SK-N-SH (cell line): ENCODE results near the gene RFNG. TPM values are rescaled to one million over a fixed set of nuclear protein-coding genes. Genes with fewer than 3 reads are reported as not detected.
A peak's percentile ranks its signal among the peaks of the same experiment; 100 is the strongest.

Source experiments
- CTCF ChIA-PET: fragments of 300-600, 350-600 bp; formaldehyde crosslinking; extraction: SDS; loops from one replicate; lab custom pipeline; 2021; lab: Yijun Ruan, JAX
- POLR2A ChIA-PET: fragments of 350-600 bp; sonication (Branson Sonifier 250); formaldehyde crosslinking; extraction: SDS; loops from one replicate; lab custom pipeline; 2020; ENCODE audit warnings: antibody characterized with exemption, inconsistent platforms; lab: Yijun Ruan, JAX
- DNase-seq: peaks from one replicate; pipeline ENCODE4 v3.0.0; 2012
- H2AFZ ChIP-seq: fragments of 200-600 bp; sonication (generic); 2 replicates; pipeline ENCODE4 v1.8.1; 2016; ENCODE audit warnings: antibody characterized with exemption, mild to moderate bottlenecking, low read depth
- H3F3A ChIP-seq: fragments of 200-600 bp; sonication (generic); replicated peaks from 2 replicates; pipeline ENCODE3; 2016; ENCODE audit warnings: antibody characterized with exemption, mild to moderate bottlenecking; ENCODE audit not compliant: insufficient read depth
- H3K27ac ChIP-seq, 2 experiments: fragments of 200-500 bp in 1 of 2; fragments of 200-600 bp in 1 of 2; sonication (Bioruptor generic) in 1 of 2; sonication (generic), shearing (Covaris generic) in 1 of 2; 2 replicates each; pipeline versions ENCODE4 v1.5.1 to v1.6.1; 2014 to 2016; ENCODE audit warnings: low read depth in 2 of 2, inconsistent platforms in 1 of 2, low read length in 1 of 2, mild to moderate bottlenecking in 1 of 2, mixed read lengths in 1 of 2
- H3K27me3 ChIP-seq: fragments of 200-600 bp; sonication (generic), shearing (Covaris generic); 2 replicates; pipeline ENCODE4 v1.6.1; 2016; ENCODE audit warnings: mixed run types; ENCODE audit not compliant: insufficient read depth
- H3K36me3 ChIP-seq, 2 experiments: fragments of 200-500 bp in 1 of 2; fragments of 200-600 bp in 1 of 2; sonication (Bioruptor generic) in 1 of 2; sonication (generic) in 1 of 2; replicated peaks in 1 of 2; 2 replicates each; pipeline versions ENCODE3 to v1.5.1; 2014 to 2016; ENCODE audit warnings: low read length in 1 of 2, mild to moderate bottlenecking in 1 of 2; ENCODE audit not compliant: insufficient read depth in 2 of 2, control insufficient read depth in 1 of 2
- H3K4me1 ChIP-seq, 2 experiments: fragments of 200-500 bp in 1 of 2; fragments of 200-600 bp in 1 of 2; sonication (Bioruptor generic) in 1 of 2; sonication (generic), shearing (Covaris generic) in 1 of 2; 2 replicates each; pipeline versions ENCODE4 v1.5.1 to v1.6.1; 2014 to 2016; ENCODE audit warnings: low read depth in 1 of 2, low read length in 1 of 2, mixed run types in 1 of 2; ENCODE audit not compliant: insufficient read depth in 2 of 2, control insufficient read depth in 1 of 2
- H3K4me2 ChIP-seq: fragments of 200-600 bp; sonication (generic), shearing (Covaris generic); 2 replicates; pipeline ENCODE4 v1.6.1; 2017; ENCODE audit warnings: mixed run types
- H3K4me3 ChIP-seq, 2 experiments: fragments of 200-500 bp in 1 of 2; fragments of 200-600 bp in 1 of 2; sonication (Bioruptor generic) in 1 of 2; sonication (generic), shearing (Covaris generic) in 1 of 2; 2 replicates each; pipeline versions ENCODE4 v1.5.1 to v1.8.1; 2014 to 2016; ENCODE audit warnings: low read depth in 2 of 2, inconsistent platforms in 1 of 2, low read length in 1 of 2, mild to moderate bottlenecking in 1 of 2, mixed read lengths in 1 of 2, moderate library complexity in 1 of 2
- H3K79me2 ChIP-seq: fragments of 200-600 bp; sonication (generic); 2 replicates; pipeline ENCODE4 v1.8.1; 2017; ENCODE audit warnings: mild to moderate bottlenecking; ENCODE audit not compliant: insufficient read depth
- H3K9ac ChIP-seq: fragments of 200-600 bp; sonication (generic); 2 replicates; pipeline ENCODE4 v1.6.1; 2017; ENCODE audit warnings: mixed run types
- H3K9me2 ChIP-seq: fragments of 200-600 bp; sonication (generic); 2 replicates; pipeline ENCODE4 v1.6.1; 2017; ENCODE audit warnings: mixed run types
- H3K9me3 ChIP-seq: fragments of 200-600 bp; sonication (generic); 2 replicates; pipeline ENCODE4 v1.6.1; 2017; ENCODE audit warnings: mixed run types, mild to moderate bottlenecking, moderate library complexity
- H4K20me1 ChIP-seq: fragments of 200-600 bp; sonication (generic); 2 replicates; pipeline ENCODE4 v1.6.1; 2017; ENCODE audit warnings: mild to moderate bottlenecking, mixed run types; ENCODE audit not compliant: insufficient read depth
- JUND ChIP-seq: IDR thresholded peaks from 2 replicates; pipeline ENCODE4 v1.4.0; 2012
- MEF2A ChIP-seq: IDR thresholded peaks from 2 replicates; pipeline ENCODE4 v1.4.0; 2012; ENCODE audit warnings: low read depth, borderline replicate concordance
- RCOR1 ChIP-seq: fragments of 150-350 bp; IDR thresholded peaks from 2 replicates; pipeline ENCODE4 v1.6.1; 2017; ENCODE audit warnings: antibody characterized with exemption, low read length
- RXRA ChIP-seq: IDR thresholded peaks from 2 replicates; pipeline ENCODE4 v1.4.0; 2012; ENCODE audit warnings: low read depth, mild to moderate bottlenecking, borderline replicate concordance
- SMC3 ChIP-seq: IDR thresholded peaks from 2 replicates; pipeline ENCODE4 v1.6.1; 2012; ENCODE audit warnings: low read depth, low read length, improper control_type of control experiment
- TEAD4 ChIP-seq: IDR thresholded peaks from 2 replicates; pipeline ENCODE4 v1.4.0; 2012; ENCODE audit warnings: mild to moderate bottlenecking, borderline replicate concordance; ENCODE audit not compliant: insufficient read depth
- WGBS: methylation state at CpG from one replicate; pipeline ENCODE4 v1.1.6; 2017; ENCODE audit warnings: low lambda C conversion rate; 5-methylcytosine and 5-hydroxymethylcytosine counted together
- polyA plus RNA-seq, 3 experiments: library from polyadenylated mRNA; depleted of rRNA; stranded (reverse); fragments of >200 nt; gene quantifications; 2 replicates each; pipeline ENCODE4 v1.2.3, GENCODE V29; 2012
- TF ChIP-seq, protein P1 (sequence below): IDR thresholded peaks from 2 replicates; pipeline ENCODE4 v1.4.0; 2012; ENCODE audit warnings: low read depth, borderline replicate concordance
- TF ChIP-seq, protein P2 (sequence below): IDR thresholded peaks from 2 replicates; pipeline ENCODE4 v1.4.0; 2012; ENCODE audit warnings: low read depth, borderline replicate concordance

RFNG gene
- polyA plus RNA-seq, 1 of the 3 experiments (the other 2 are of a cell fraction) = 68.6 TPM

DNA sequence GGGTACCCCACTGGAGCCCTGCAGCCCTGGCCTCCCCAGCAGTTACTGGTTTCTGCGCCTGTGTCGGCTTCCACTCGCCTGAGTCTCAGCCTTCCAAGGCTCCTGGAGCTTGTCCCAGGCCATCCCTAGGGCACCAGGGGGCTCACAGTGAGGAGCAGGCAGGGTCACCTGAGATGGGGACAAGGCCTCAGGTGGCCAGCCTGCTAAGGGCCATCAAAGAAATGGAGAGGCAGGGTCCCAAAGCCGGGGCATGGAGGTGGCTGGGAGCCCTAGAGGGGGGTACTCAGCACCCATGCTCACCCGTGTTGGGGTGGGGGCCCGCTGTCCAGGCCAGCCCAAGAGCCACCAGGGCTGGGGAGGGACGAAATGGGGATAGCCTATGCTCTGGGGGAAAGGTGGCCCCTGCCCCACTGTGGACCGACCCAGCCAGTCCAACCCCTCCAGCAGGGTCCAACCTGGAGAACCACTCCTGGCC, 45.1 kb upstream of the RFNG start:
- Histone ChIP-seq H2AFZ (no peak overlapping the region), H3K9me3 (no peaks in the 10 kb centered on the region), H3F3A (peaks cover 12% of the 10 kb centered on the region), H3K4me1 (peaks cover 21 to 42% of the 10 kb centered on the region in 2 experiments), H4K20me1 (peaks cover 23% of the 10 kb centered on the region), H3K4me3 (peak overlapping the region; percentile 86 to 94), H3K9me2 (no peaks in the 10 kb centered on the region), H3K9ac (peak overlapping the region; percentile 88), H3K27me3 (no peaks in the 10 kb centered on the region), H3K27ac (peak overlapping the region; percentile 77 to 94), H3K4me2 (peak overlapping the region; percentile 100), H3K36me3 (peaks cover 20 to 41% of the 10 kb centered on the region in 2 experiments), H3K79me2 (peaks cover 39% of the 10 kb centered on the region)
- ChIA-PET CTCF (interaction anchor here (1.5 to 2.6 kb wide), 5 partner anchors 10 to 84 kb away, joined by 4 to 15 read pairs (median 7); partner anchors contain the start of gene RAC3), POLR2A (interaction anchor here (0.8 to 2.2 kb wide), 2 partner anchors 10 to 17 kb away, joined by 3 to 5 read pairs; no protein-coding TSS in a partner anchor)
- 32% methylated on average over 5 of the region's 8 CpGs for WGBS
- no peak for DNase-seq
- TF ChIP-seq JUND = no peak
- no peak for TF ChIP-seq SMC3

DNA sequence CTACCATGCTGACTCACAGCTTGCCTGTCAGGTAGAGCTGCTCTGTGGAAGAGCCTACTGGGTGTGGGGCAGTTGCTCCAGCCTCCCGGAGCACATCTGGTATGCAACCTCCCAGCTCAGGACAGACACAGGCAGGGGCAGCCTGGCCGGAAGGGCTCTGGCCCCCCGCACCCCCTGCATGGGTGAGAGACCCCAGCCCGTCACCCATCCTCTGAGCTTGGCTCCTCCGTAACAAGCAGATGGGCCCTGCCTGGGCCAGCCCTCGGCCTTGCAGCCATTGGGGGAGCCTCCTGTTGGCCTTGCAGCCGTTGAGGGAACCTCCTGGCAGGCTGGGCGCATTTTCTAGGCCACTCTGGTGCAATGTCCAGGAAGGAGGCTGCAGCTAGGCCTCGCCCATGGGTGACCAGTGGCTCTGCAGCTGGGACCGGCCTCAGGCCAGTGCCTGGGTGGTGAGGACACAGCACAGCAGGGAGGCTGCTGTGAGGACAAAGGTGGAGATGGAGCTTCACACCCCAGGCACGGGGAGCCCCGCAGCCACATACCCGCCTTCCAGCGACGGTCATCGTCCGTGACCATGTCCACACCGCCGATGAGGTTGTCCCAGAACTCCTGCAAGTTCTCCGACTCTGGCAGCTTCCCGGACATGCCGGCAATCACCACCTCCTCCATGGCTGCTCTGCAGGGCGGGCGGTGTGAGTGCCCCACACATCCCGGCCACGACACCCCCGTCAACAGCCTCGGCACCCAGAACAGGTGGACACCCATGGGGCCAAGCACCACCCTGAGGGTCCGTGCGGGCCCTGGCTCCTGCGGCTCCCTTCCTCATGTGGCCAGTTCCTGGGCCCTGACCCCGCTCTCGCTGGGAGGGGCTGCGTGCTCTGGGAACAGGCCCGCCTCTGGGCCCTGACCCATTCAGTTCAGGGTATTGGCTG, 44.4 kb upstream of the RFNG start:
- Histone ChIP-seq H3K4me1 (peaks cover 21 to 34% of the 10 kb centered on the region in 2 experiments), H3K9ac (peak overlapping the region; percentile 88), H4K20me1 (peaks cover 23% of the 10 kb centered on the region), H3K9me2 (no peaks in the 10 kb centered on the region), H3K4me3 (peak overlapping the region; percentile 86 to 94; a peak in 3 of 4 replicates), H3K79me2 (peaks cover 39% of the 10 kb centered on the region), H3K4me2 (peak overlapping the region; percentile 100), H3K9me3 (no peaks in the 10 kb centered on the region), H3F3A (peaks cover 12% of the 10 kb centered on the region), H3K36me3 (peaks cover 26 to 48% of the 10 kb centered on the region in 2 experiments), H3K27ac (no peak overlapping the region; a peak in 1 of 4 replicates), H2AFZ (no peak overlapping the region), H3K27me3 (no peaks in the 10 kb centered on the region)
- CTCF ChIA-PET = interaction anchor here (1.0 to 2.4 kb wide), 4 partner anchors 8 to 83 kb away, joined by 3 to 15 read pairs (median 5); partner anchors contain the start of gene RAC3
- POLR2A ChIA-PET = interaction anchor here (0.7 to 2.2 kb wide), 4 partner anchors 9 to 37 kb away, joined by 3 to 5 read pairs (median 4); no protein-coding TSS in a partner anchor
- TF ChIP-seq RCOR1 (no peak), RXRA (no peak), MEF2A (no peak), TEAD4 (no peak), JUND (no peak)
- TF ChIP-seq, protein P1, sequence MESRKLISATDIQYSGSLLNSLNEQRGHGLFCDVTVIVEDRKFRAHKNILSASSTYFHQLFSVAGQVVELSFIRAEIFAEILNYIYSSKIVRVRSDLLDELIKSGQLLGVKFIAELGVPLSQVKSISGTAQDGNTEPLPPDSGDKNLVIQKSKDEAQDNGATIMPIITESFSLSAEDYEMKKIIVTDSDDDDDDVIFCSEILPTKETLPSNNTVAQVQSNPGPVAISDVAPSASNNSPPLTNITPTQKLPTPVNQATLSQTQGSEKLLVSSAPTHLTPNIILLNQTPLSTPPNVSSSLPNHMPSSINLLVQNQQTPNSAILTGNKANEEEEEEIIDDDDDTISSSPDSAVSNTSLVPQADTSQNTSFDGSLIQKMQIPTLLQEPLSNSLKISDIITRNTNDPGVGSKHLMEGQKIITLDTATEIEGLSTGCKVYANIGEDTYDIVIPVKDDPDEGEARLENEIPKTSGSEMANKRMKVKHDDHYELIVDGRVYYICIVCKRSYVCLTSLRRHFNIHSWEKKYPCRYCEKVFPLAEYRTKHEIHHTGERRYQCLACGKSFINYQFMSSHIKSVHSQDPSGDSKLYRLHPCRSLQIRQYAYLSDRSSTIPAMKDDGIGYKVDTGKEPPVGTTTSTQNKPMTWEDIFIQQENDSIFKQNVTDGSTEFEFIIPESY = no peak
- TF ChIP-seq, protein P2, sequence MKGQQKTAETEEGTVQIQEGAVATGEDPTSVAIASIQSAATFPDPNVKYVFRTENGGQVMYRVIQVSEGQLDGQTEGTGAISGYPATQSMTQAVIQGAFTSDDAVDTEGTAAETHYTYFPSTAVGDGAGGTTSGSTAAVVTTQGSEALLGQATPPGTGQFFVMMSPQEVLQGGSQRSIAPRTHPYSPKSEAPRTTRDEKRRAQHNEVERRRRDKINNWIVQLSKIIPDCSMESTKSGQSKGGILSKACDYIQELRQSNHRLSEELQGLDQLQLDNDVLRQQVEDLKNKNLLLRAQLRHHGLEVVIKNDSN = no peak
- WGBS = 96% methylated on average over 32 of the region's 35 CpGs
- DNase-seq = no peak
